Measurements from ENCODE around the gene FCAR.
"Not testable (repeated sequence)": the region's sequence is repeated elsewhere in the genome, so short reads cannot be mapped to it uniquely, and the experiment has no call there.

FCAR gene

GRCh38 chr19:54894106-54894505 lies 20.1 kb downstream of the FCAR start:
- not testable (repeated sequence) for DNase-seq (ENCODE audit: low spot score)

DNA sequence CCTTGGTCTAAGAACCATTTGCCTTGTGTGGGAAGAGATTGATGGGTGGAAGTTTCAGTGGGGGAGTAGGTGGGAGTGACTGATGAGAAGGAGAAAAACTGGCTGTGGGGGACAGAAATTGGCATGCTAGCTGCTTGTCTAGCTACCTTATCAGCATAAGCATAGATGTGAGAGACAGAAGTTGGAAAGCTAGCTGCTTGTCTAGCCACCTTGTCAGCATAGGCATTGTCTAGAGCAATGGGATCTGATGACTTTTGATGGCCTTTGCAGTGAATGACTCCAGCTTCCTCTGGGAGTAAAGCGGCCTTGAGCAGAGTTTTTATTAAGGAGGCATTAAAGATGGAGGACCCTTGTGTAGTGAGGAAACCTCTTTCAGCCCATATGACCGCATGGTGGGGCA lies 22.0 kb downstream of the FCAR start:
- DNase-seq (ENCODE audit: low spot score), result no peak

DNA sequence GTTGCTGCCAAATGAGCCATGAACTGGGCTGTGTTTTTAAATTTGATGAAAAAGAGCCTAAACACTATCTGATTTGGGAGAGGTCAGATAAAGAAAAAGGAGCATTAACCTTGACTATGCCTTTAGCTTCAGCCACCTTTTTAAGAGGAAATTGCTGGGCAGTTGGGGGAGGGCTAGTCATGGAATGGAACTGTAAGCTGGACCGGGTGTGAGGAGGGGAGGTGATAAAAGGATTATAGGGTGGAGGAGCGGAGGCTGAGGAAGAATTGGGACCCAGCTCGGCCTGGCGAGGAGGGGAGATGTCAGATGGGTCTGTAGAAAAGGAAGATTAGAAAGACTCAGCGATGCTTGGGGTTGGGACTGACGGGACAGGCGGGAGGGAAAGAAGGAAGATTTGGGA lies 24.6 kb downstream of the FCAR start:
- not testable (repeated sequence) for DNase-seq (ENCODE audit: low spot score)

GRCh38 chr19:54899646-54900045 lies 25.6 kb downstream of the FCAR start:
- DNase-seq (ENCODE audit: low spot score), result not testable (repeated sequence)

- not testable (repeated sequence) for DNase-seq (ENCODE audit: low spot score)
These were observed 27.1 kb downstream of the FCAR start for GRCh38 chr19:54901153-54901552.

- DNase-seq (ENCODE audit: low spot score), result no peak
These were observed 28.0 kb downstream of the FCAR start for GRCh38 chr19:54902061-54902460.

GRCh38 chr19:54903303-54903702 lies 29.3 kb downstream of the FCAR start:
- DNase-seq (ENCODE audit: low spot score), result no peak

GRCh38 chr19:54904261-54904660 lies 30.2 kb downstream of the FCAR start:
- DNase-seq (ENCODE audit: low spot score), result not testable (repeated sequence)

DNA sequence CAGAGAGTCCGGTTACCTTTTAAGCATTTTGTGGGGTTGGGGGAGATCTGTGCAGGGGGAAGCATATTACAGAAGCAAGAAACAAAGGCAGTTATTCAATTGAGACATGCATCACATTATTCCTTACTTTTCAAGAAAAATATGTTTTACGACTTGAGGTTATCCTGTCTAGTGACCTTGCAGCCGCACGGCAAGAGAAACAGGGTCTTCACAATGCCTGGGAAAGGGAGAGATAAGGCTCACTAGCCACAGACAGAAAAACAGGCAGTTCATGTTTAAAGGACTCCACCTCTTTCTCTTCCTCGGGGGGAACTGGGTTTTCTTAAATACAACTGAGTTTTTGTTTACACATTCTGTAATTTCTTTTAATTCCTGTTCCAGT lies 31.4 kb downstream of the FCAR start:
- DNase-seq (ENCODE audit: low spot score), result no peak

GRCh38 chr19:54905803-54906511 lies 31.9 kb downstream of the FCAR start, which contains the start of gene NCR1:
NCR1 (plus strand) TSS chr19:54906148; CDS start chr19:54906188, 40 bp downstream.
- no peak for DNase-seq (ENCODE audit: low spot score)

GRCh38 chr19:54906819-54907218 lies 32.8 kb downstream of the FCAR start:
- DNase-seq (ENCODE audit: low spot score), result no peak

DNA sequence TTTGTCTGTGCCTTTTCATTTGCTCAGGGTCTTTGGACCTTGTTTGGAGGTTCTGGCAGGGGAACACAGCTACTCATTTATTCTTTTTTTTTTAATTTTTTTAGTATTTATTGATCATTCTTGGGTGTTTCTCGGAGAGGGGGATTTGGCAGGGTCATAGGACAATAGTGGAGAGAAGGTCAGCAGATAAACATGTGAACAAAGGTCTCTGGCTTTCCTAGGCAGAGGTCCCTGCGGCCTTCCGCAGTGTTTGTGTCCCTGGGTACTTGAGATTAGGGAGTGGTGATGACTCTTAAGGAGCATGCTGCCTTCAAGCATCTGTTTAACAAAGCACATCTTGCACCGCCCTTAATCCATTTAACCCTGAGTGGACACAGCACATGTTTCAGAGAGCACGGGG lies 33.9 kb downstream of the FCAR start:
- not testable (repeated sequence) for DNase-seq (ENCODE audit: low spot score)

DNA sequence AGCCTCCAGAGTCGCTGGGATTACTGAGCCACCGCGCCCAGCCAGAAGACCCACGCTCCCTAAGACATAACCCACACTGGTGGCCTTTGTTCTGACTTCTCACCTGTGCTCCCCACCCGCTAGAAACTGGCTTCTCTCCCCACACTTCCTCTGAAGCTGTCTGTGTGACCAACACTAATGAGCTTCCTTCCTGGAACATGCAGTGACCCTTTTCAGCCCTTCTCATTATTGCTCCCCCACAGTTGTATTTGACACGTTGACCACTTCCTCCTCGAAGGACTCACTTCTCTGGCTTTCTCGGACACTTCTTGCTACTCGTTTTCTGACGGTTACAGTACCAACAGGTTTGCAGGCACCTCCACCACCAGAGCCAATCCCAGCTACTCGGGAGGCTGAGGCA lies 42.8 kb downstream of the FCAR start:
- no peak for DNase-seq (ENCODE audit: low spot score)

GRCh38 chr19:54918499-54918898 lies 44.5 kb downstream of the FCAR start:
- DNase-seq (ENCODE audit: low spot score), result no peak

DNA sequence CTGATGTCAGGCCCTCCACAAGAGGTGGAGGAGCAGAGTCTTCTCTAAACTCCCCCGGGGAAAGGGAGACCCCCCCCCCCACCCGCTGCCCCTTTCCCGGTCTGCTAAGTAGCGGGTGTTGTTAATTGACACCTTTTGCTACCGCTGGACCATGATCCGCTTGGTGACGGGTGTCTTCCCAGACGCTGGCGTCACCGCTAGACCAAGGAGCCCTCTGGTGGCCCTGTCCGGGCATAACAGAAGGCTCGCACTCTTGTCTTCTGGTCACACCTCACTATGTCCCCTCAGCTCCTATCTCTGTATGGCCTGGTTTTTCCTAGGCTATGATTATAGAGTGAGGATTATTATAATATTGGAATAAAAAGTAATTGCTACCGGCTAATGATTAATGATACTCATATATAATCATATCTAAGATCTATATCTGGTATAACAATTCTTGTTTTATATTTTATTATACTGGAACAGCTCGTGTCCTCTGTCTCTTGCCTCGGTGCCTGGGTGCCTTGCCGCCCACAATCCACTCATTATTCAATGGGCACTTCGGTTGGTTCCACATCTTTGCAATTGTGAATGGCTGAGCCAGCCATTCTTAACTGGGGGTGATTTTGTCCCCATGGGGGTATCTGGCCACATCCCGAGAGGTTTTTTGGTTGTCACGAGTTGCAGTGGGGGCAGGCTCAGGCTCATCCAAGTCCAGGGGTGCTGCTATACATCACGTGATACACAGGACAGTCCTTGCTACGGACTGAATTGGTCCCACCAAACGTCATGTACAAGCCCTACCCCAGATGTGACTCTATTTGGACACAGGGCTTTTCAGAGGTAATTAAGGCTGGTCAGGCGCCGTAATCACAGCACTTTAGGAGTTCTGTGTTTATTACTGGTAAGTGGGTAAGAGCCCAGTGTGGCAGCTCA lies 45.9 kb downstream of the FCAR start:
- not testable (repeated sequence) for DNase-seq (ENCODE audit: low spot score)

- no peak for DNase-seq (ENCODE audit: low spot score)
These were observed 47.0 kb downstream of the FCAR start for GRCh38 chr19:54921082-54921481.

DNA sequence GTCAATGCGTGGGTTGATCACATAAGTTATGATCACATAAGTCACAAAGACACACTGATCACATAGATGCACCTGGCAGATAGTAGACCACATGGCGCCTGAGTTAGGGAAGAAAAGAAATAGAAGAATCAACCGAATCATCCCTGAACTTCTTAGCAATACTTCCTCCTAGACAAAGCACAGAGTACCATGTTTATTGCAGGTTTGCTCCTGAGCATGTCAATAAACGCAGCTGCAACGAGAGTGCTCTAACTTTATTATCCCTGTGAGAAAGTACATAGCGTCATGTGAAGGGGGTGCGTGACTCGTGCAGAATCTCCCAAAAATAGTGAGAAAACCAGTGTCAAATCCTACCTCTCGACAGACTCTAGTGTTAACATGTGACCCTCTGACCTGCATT lies 49.2 kb downstream of the FCAR start:
- DNase-seq (ENCODE audit: low spot score), result no peak

- DNase-seq (ENCODE audit: low spot score), result no peak
These were observed 54.3 kb downstream of the FCAR start for GRCh38 chr19:54928299-54928698.

DNA sequence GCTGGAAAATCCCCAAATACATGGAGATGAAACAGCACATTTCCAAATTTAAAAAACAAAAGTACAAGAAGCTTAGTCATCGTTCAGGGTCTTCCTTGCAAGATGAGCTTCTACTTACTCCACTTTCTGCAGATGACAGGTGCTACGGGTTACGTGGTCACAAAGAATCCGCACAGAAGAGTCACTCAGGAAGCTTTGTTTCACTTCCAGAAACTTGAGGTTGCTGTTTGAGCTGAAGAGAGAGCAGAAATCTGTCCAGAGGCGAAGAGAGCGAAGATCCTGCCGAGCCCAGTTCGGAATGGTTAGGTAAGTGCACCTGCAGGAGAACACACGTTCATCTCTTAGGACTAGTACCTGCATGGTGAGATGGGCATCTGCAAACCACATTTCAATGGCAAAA lies 63.9 kb downstream of the FCAR start:
- no peak for DNase-seq (ENCODE audit: low spot score)

DNA sequence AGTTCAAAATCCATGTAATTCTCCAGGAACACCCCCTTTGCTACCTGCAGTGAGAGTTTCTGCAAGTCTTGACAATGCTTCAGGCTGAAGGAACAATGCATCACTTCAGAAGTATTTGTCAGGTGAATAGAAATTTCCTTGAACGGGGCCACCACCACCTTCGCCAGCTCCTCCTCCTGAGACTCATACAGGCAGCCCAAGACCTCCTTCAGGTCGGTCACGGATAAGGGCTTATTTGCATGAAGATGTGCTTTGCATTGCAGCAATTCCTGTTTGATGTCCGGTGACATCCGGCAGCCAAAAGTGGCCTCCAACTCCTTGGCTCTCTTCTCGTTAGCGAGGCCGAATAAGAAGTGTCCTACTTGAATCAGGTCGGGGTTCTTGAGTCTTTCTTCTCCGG lies 64.9 kb downstream of the FCAR start:
- no peak for DNase-seq (ENCODE audit: low spot score)

- DNase-seq (ENCODE audit: low spot score), result not testable (repeated sequence)
These were observed 65.5 kb downstream of the FCAR start for GRCh38 chr19:54939538-54939937.
